CD4-positive, alpha-beta memory T cell (primary cell): ENCODE data around the gene PSMD1. TPM values are rescaled to one million over a fixed set of nuclear protein-coding genes. Genes with fewer than 3 reads are reported as not detected.

Experiments used
- CTCF ChIA-PET: fragments of 350-600 bp; sonication (Branson Sonifier 250); formaldehyde crosslinking; loops from one replicate; lab custom pipeline; 2021; ENCODE audit warnings: inconsistent platforms; ENCODE audit not compliant: partially characterized antibody; lab: Charles Lee
- POLR2A ChIA-PET: fragments of 350-600 bp; sonication (Branson Sonifier 250); formaldehyde crosslinking; loops from one replicate; lab custom pipeline; 2021; ENCODE audit not compliant: partially characterized antibody; lab: Charles Lee
- DNase-seq, 5 donors: peaks; one replicate each; pipeline versions ENCODE4 v3.0.0 to v3.0.0-alpha.2; 2020 to 2022; ENCODE audit warnings: mixed read lengths in 1 of 5
- H3K27ac ChIP-seq: one replicate; pipeline ENCODE4 v1.7.0; 2013; ENCODE audit warnings: low read depth, low read length
- H3K27me3 ChIP-seq: 2 replicates; pipeline ENCODE4 v1.7.0; 2013; ENCODE audit warnings: mild to moderate bottlenecking, low read length, moderate library complexity; ENCODE audit not compliant: insufficient read depth
- H3K36me3 ChIP-seq: 2 replicates; pipeline ENCODE4 v1.7.0; 2013; ENCODE audit warnings: mild to moderate bottlenecking, low read length, moderate library complexity; ENCODE audit not compliant: insufficient read depth
- H3K4me1 ChIP-seq: 2 replicates; pipeline ENCODE4 v1.7.0; 2013; ENCODE audit warnings: mild to moderate bottlenecking, low read length, moderate library complexity; ENCODE audit not compliant: insufficient read depth
- H3K4me3 ChIP-seq, 2 donors: one replicate each; pipeline ENCODE4 v1.7.0; 2013; ENCODE audit warnings: low read length in 2 of 2, mild to moderate bottlenecking in 1 of 2
- H3K9me3 ChIP-seq, 2 donors: one replicate each; pipeline ENCODE4 v1.7.0; 2013; ENCODE audit warnings: low read length in 2 of 2, control low read depth in 1 of 2; ENCODE audit not compliant: control insufficient read depth in 1 of 2
- H3K27ac Mint-ChIP-seq, 7 donors: one replicate each; pipeline ENCODE4 v1.8.0; 2020 to 2021; ENCODE audit warnings: mixed read lengths in 7 of 7, mild to moderate bottlenecking in 6 of 7, inconsistent platforms in 3 of 7, moderate library complexity in 3 of 7
- H3K27me3 Mint-ChIP-seq, 2 donors: one replicate each; pipeline ENCODE4 v1.8.0; 2020 to 2021; ENCODE audit warnings: mixed read lengths in 2 of 2
- H3K36me3 Mint-ChIP-seq, 2 donors: one replicate each; pipeline ENCODE4 v1.8.0; 2020 to 2021; ENCODE audit warnings: mixed read lengths in 2 of 2, inconsistent platforms in 1 of 2, mild to moderate bottlenecking in 1 of 2
- H3K4me1 Mint-ChIP-seq, 4 donors: one replicate each; pipeline ENCODE4 v1.8.0; 2020 to 2021; ENCODE audit warnings: mixed read lengths in 4 of 4, mild to moderate bottlenecking in 1 of 4
- H3K4me3 Mint-ChIP-seq, 8 donors: one replicate each; pipeline ENCODE4 v1.8.0; 2020 to 2021; ENCODE audit warnings: mixed read lengths in 8 of 8, mild to moderate bottlenecking in 7 of 8, moderate library complexity in 6 of 8, inconsistent platforms in 3 of 8
- H3K9me3 Mint-ChIP-seq, 8 donors: one replicate each; pipeline ENCODE4 v1.8.0; 2020 to 2021; ENCODE audit warnings: mixed read lengths in 8 of 8, mild to moderate bottlenecking in 5 of 8, inconsistent platforms in 3 of 8, moderate library complexity in 1 of 8
- intact Hi-C: fragments of 100-400 bp; cut with micrococcal nuclease; formaldehyde crosslinking; loops from one replicate; pipeline ENCODE4 v1.15.1; 2023
- polyA plus RNA-seq, 2 donors: library from polyadenylated mRNA; unstranded; fragments of 300-500 nt; fragmentation: Illumina TruSeq; gene quantifications; one replicate each; pipeline ENCODE4 v1.2.3, GENCODE V29; 2021
- total RNA-seq, 2 experiments: library from RNA; stranded (reverse); gene quantifications; one replicate each; pipeline ENCODE4 v1.2.3, GENCODE V29; 2021

Gene PSMD1
- total and polyA plus RNA-seq, 4 experiments from 2014 or later: 38.0 to 65.0 (median 52.6) TPM

GRCh38 chr2:231049286-231050017 lies 7.2 kb upstream of the PSMD1 start:
- DNase-seq: no peak
- intact Hi-C loops: loop anchor here (10.0 kb wide), 1 partner anchor 145 kb away; no protein-coding TSS in a partner anchor
- Histone ChIP-seq H3K27me3 (no peaks in the 10 kb centered on the region), H3K9me3 (no peaks in the 10 kb centered on the region), H3K27ac (no peak overlapping the region), H3K4me3 (no peak overlapping the region), H3K36me3 (no peaks in the 10 kb centered on the region), H3K4me1 (peaks cover 9% of the 10 kb centered on the region)
- H3K4me1 Mint-ChIP-seq: peaks cover 9 to 24% (median 16%) of the 10 kb centered on the region in 4 donors
- H3K36me3 Mint-ChIP-seq: peaks cover 0 to 3% of the 10 kb centered on the region in 2 donors
- H3K9me3 Mint-ChIP-seq: no peaks in the 10 kb centered on the region
- H3K27me3 Mint-ChIP-seq: peaks cover 4 to 15% of the 10 kb centered on the region in 2 donors
- ChIA-PET POLR2A (no interaction called here), CTCF (no interaction called here)
- no peak overlapping the region for H3K27ac Mint-ChIP-seq
- no peak overlapping the region for H3K4me3 Mint-ChIP-seq

GRCh38 chr2:231050018-231050901 lies 6.4 kb upstream of the PSMD1 start:
- Histone ChIP-seq H3K27ac (no peak overlapping the region), H3K9me3 (no peaks in the 10 kb centered on the region), H3K36me3 (no peaks in the 10 kb centered on the region), H3K4me1 (peaks cover 9% of the 10 kb centered on the region), H3K4me3 (no peak overlapping the region), H3K27me3 (no peaks in the 10 kb centered on the region)
- no peak overlapping the region for H3K4me3 Mint-ChIP-seq
- no peak for DNase-seq
- H3K27me3 Mint-ChIP-seq: peaks cover 4 to 15% of the 10 kb centered on the region in 2 donors
- ChIA-PET CTCF (interaction anchor here (0.6 to 1.3 kb wide), 5 partner anchors 11 to 522 kb away, joined by 3 to 5 read pairs (median 3); no protein-coding TSS in a partner anchor), POLR2A (no interaction called here)
- H3K27ac Mint-ChIP-seq: no peak overlapping the region
- peaks cover 0 to 3% of the 10 kb centered on the region in 2 donors for H3K36me3 Mint-ChIP-seq
- no peaks in the 10 kb centered on the region for H3K9me3 Mint-ChIP-seq
- H3K4me1 Mint-ChIP-seq: peaks cover 9 to 27% (median 16%) of the 10 kb centered on the region in 4 donors
- intact Hi-C loops: loop anchor here (10.0 kb wide), 1 partner anchor 145 kb away; no protein-coding TSS in a partner anchor

GRCh38 chr2:231051116-231051515 lies 5.6 kb upstream of the PSMD1 start:
- Histone ChIP-seq H3K36me3 (no peaks in the 10 kb centered on the region), H3K9me3 (no peaks in the 10 kb centered on the region), H3K4me1 (peaks cover 9% of the 10 kb centered on the region), H3K4me3 (no peak overlapping the region), H3K27me3 (no peaks in the 10 kb centered on the region), H3K27ac (no peak overlapping the region)
- H3K4me3 Mint-ChIP-seq: peak overlapping the region in 2 of 8 donors; percentile 32 to 50
- peaks cover 9 to 29% (median 19%) of the 10 kb centered on the region in 4 donors for H3K4me1 Mint-ChIP-seq
- no peaks in the 10 kb centered on the region for H3K9me3 Mint-ChIP-seq
- intact Hi-C loops: loop anchor here (10.0 kb wide), 1 partner anchor 146 kb away; no protein-coding TSS in a partner anchor
- H3K36me3 Mint-ChIP-seq: peaks cover 0 to 3% of the 10 kb centered on the region in 2 donors
- H3K27me3 Mint-ChIP-seq: peaks cover 4 to 15% of the 10 kb centered on the region in 2 donors
- H3K27ac Mint-ChIP-seq: no peak overlapping the region
- DNase-seq: no peak
- ChIA-PET CTCF (interaction anchor here (0.7 to 1.3 kb wide), 5 partner anchors 10 to 149 kb away, joined by 3 to 5 read pairs (median 3); no protein-coding TSS in a partner anchor), POLR2A (no interaction called here)

- no peaks in the 10 kb centered on the region for H3K9me3 Mint-ChIP-seq
- no peaks in the 10 kb centered on the region for H3K9me3 ChIP-seq
- peak; percentile 80 to 84 (median 83) for DNase-seq
- ChIA-PET CTCF (interaction anchor here (0.6 to 2.6 kb wide), 29 partner anchors 8 to 799 kb away, joined by 3 to 21 read pairs (median 4); no protein-coding TSS in a partner anchor), POLR2A (interaction anchor here (0.7 to 1.0 kb wide), 3 partner anchors 401 to 430 kb away, joined by 3 read pairs; no protein-coding TSS in a partner anchor)
- H3K4me3 ChIP-seq: peak overlapping the region; percentile 77 to 84
- H3K27me3 ChIP-seq: no peaks in the 10 kb centered on the region
- H3K27me3 Mint-ChIP-seq: peaks cover 2 to 10% of the 10 kb centered on the region in 2 donors
- H3K4me3 Mint-ChIP-seq: peak overlapping the region; percentile 90 to 96 (median 92)
- peaks cover 0 to 6% of the 10 kb centered on the region in 2 donors for H3K36me3 Mint-ChIP-seq
- H3K36me3 ChIP-seq: no peaks in the 10 kb centered on the region
- H3K4me1 ChIP-seq: peaks cover 14% of the 10 kb centered on the region
- H3K27ac ChIP-seq: no peak overlapping the region
- H3K4me1 Mint-ChIP-seq: peaks cover 12 to 40% (median 25%) of the 10 kb centered on the region in 4 donors
- H3K27ac Mint-ChIP-seq: peak overlapping the region in 5 of 7 donors; percentile 69 to 88 (median 84)
- intact Hi-C loops: loop anchor here (1.0 to 10.0 kb wide), 2 partner anchors 148 to 228 kb away; no protein-coding TSS in a partner anchor
These were observed 3.9 kb upstream of the PSMD1 start for GRCh38 chr2:231052494-231053451.

GRCh38 chr2:231053846-231054245 lies 2.8 kb upstream of the PSMD1 start:
- Mint-ChIP-seq H3K36me3 (peaks cover 0 to 6% of the 10 kb centered on the region in 2 donors), H3K4me1 (peaks cover 21 to 51% (median 36%) of the 10 kb centered on the region in 4 donors), H3K27ac (peak overlapping the region in 2 of 7 donors; percentile 37 to 88), H3K9me3 (no peaks in the 10 kb centered on the region), H3K27me3 (peaks cover 0 to 10% of the 10 kb centered on the region in 2 donors), H3K4me3 (peak overlapping the region in 3 of 8 donors; percentile 7 to 74 (median 47))
- no peaks in the 10 kb centered on the region for H3K27me3 ChIP-seq
- H3K4me1 ChIP-seq: peaks cover 25% of the 10 kb centered on the region
- no peak overlapping the region for H3K27ac ChIP-seq
- intact Hi-C loops: loop anchor here (1.0 to 10.0 kb wide), 2 partner anchors 149 to 230 kb away; no protein-coding TSS in a partner anchor
- no peak for DNase-seq
- no peaks in the 10 kb centered on the region for H3K9me3 ChIP-seq
- ChIA-PET CTCF (interaction anchor here (0.9 to 2.6 kb wide), 4 partner anchors 10 to 66 kb away, joined by 3 to 21 read pairs (median 12); no protein-coding TSS in a partner anchor), POLR2A (no interaction called here)
- no peak overlapping the region for H3K4me3 ChIP-seq
- H3K36me3 ChIP-seq: no peaks in the 10 kb centered on the region

- peaks cover 26 to 61% (median 42%) of the 10 kb centered on the region in 4 donors for H3K4me1 Mint-ChIP-seq
- peak overlapping the region; percentile 78 to 99 (median 98) for H3K4me3 Mint-ChIP-seq
- intact Hi-C loops: loop anchor here (2.0 to 10.0 kb wide), 5 partner anchors 13 to 1135 kb away; partner anchors contain the start of genes CAB39, FBXO36, SP140 and TRIP12
- H3K4me1 ChIP-seq: peaks cover 32% of the 10 kb centered on the region
- H3K36me3 ChIP-seq: peaks cover 3% of the 10 kb centered on the region
- peak overlapping the region; percentile 70 to 87 for H3K4me3 ChIP-seq
- no peaks in the 10 kb centered on the region for H3K27me3 ChIP-seq
- no peak for DNase-seq
- POLR2A ChIA-PET: interaction anchor here (0.7 to 1.2 kb wide), 4 partner anchors 77 to 407 kb away, joined by 3 to 4 read pairs (median 3); partner anchors contain the start of gene NCL
- CTCF ChIA-PET: interaction anchor here (1.1 to 1.6 kb wide), 2 partner anchors 17 to 394 kb away, joined by 3 to 4 read pairs; no protein-coding TSS in a partner anchor
- H3K9me3 ChIP-seq: no peaks in the 10 kb centered on the region
- H3K27ac ChIP-seq: peak overlapping the region; percentile 85
- H3K27me3 Mint-ChIP-seq: peaks cover 0 to 5% of the 10 kb centered on the region in 2 donors
- H3K36me3 Mint-ChIP-seq: peaks cover 8 to 17% of the 10 kb centered on the region in 2 donors
- H3K27ac Mint-ChIP-seq: peak overlapping the region; percentile 72 to 99 (median 78)
- H3K9me3 Mint-ChIP-seq: no peaks in the 10 kb centered on the region
These were observed 923 bp downstream of the PSMD1 start for GRCh38 chr2:231057590-231057989.
